HFFc6 (cell line): ENCODE measurements around the gene SIK2. TPM values are rescaled to one million over a fixed set of nuclear protein-coding genes. Genes with fewer than 3 reads are reported as not detected.

Source experiments
- DNase-seq: peaks from one replicate; pipeline ENCODE4 v3.0.0-alpha.2; 2018
- H3K27ac Mint-ChIP-seq: 2 replicates; pipeline ENCODE4 v1.8.0; 2020; ENCODE audit warnings: mild to moderate bottlenecking, mixed read lengths
- H3K27me3 Mint-ChIP-seq: 2 replicates; pipeline ENCODE4 v1.8.0; 2021; ENCODE audit warnings: mild to moderate bottlenecking, moderate library complexity, mixed read lengths; ENCODE audit not compliant: insufficient read depth
- H3K36me3 Mint-ChIP-seq: 2 replicates; pipeline ENCODE4 v1.8.0; 2021; ENCODE audit warnings: low read depth, mixed read lengths
- H3K4me1 Mint-ChIP-seq: 2 replicates; pipeline ENCODE4 v1.8.0; 2020; ENCODE audit warnings: low read depth, mixed read lengths
- H3K4me3 Mint-ChIP-seq: 2 replicates; pipeline ENCODE4 v1.8.0; 2020; ENCODE audit warnings: mild to moderate bottlenecking, moderate library complexity, mixed read lengths
- H3K9me3 Mint-ChIP-seq: 2 replicates; pipeline ENCODE4 v1.8.0; 2020; ENCODE audit warnings: mild to moderate bottlenecking, mixed read lengths
- total RNA-seq, 6 experiments: library from RNA; stranded (reverse); fragmentation: NEBNext Ultra II Directional; extraction: Animal tissue kit (Norgen Biotek cat#: 25700); gene quantifications; 2 replicates in 1 of 6; 3 replicates in 5 of 6; pipeline ENCODE4 v1.2.3, GENCODE V29; 2021
- TF ChIP-seq, protein P1 (sequence below): fragments of 200-600 bp; sonication (generic); IDR thresholded peaks from 2 replicates; pipeline ENCODE4 v1.5.0; 2021; ENCODE audit warnings: antibody characterized with exemption, mild to moderate bottlenecking

SIK2 gene
- total RNA-seq, 6 experiments from 2014 or later: 15.4 to 25.5 (median 18.0) TPM

DNA sequence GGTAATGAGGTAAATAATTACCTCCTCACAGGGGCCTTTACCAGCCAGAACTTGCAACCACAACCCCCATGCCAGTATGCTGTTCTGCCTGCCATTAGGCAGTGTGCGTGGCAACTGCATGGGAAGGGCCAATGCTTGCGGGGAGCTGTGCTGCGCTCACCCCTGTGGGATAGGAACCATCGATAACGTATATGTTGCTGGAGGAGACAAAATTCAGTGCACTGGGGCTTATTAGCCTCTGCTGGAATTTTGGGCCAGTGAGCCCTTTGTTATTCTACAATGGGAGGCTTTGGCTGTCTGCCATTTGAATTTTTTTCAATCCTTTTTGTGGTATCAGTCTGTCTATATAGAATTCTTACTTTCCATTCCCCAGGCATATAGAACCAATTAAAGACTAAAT, 116.6 kb downstream of the SIK2 start:
- DNase-seq: no peak
- Mint-ChIP-seq H3K27ac (peak overlapping the region; percentile 74), H3K4me3 (peak overlapping the region; percentile 61), H3K4me1 (peaks cover 35% of the 10 kb centered on the region), H3K36me3 (peaks cover 41% of the 10 kb centered on the region), H3K9me3 (no peaks in the 10 kb centered on the region), H3K27me3 (no peaks in the 10 kb centered on the region)
- TF ChIP-seq, protein P1, sequence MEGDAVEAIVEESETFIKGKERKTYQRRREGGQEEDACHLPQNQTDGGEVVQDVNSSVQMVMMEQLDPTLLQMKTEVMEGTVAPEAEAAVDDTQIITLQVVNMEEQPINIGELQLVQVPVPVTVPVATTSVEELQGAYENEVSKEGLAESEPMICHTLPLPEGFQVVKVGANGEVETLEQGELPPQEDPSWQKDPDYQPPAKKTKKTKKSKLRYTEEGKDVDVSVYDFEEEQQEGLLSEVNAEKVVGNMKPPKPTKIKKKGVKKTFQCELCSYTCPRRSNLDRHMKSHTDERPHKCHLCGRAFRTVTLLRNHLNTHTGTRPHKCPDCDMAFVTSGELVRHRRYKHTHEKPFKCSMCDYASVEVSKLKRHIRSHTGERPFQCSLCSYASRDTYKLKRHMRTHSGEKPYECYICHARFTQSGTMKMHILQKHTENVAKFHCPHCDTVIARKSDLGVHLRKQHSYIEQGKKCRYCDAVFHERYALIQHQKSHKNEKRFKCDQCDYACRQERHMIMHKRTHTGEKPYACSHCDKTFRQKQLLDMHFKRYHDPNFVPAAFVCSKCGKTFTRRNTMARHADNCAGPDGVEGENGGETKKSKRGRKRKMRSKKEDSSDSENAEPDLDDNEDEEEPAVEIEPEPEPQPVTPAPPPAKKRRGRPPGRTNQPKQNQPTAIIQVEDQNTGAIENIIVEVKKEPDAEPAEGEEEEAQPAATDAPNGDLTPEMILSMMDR: no peak

DNA sequence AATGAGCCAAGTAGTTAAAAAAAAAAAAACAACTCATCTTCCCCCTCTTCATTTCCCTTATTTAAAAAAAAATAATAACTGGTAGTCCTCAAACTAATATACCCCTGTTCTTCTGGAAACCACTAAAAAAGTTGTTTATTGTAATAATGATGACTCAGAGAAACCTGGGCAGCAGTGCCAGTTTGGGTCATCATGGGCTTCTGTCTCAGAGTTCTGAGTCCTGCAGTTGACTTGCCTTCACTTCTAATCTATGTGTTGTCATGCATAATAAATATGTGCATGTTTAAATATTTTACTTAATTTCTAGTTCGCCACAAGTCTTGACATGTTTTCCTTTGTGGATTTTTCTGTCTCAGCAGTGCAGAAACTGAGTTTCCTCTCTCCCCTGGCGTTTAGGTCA, 117.1 kb downstream of the SIK2 start:
- Mint-ChIP-seq H3K27me3 (no peaks in the 10 kb centered on the region), H3K36me3 (peaks cover 41% of the 10 kb centered on the region), H3K27ac (peak overlapping the region; percentile 74), H3K4me3 (peak overlapping the region; percentile 19; the same call in 1 of the 2 replicates), H3K4me1 (peaks cover 35% of the 10 kb centered on the region), H3K9me3 (no peaks in the 10 kb centered on the region)
- TF ChIP-seq, protein P1: no peak
- DNase-seq: no peak

DNA sequence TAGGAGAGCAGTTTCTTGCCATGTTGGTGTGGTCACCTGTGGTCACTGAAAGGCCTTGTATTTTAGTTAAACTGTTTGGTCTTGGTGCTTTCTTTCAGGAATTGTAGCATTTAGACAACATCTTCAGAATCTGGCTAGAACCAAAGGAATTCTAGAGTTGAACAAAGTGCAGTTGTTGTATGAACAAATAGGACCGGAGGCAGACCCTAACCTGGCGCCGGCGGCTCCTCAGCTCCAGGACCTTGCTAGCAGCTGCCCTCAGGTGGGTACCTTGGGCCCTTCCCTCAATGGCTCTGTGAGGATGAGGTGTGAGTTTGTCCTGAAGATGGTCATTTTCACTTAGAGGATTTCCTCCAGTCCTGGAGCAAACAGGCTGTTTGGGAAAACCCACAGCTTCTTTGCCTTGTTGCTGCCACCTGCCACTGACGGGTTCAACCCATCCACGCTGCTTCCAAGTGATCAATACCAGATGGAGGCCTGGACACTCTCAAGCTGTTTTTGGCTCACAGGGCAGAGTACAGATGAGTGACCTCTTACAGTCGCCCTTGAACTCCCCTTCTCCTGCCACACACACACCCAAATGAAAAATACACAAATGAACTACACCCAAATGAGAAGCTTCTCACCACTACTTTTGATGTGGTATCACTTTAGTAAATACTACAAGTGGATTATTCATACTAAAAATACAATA, 118.7 kb downstream of the SIK2 start:
- DNase-seq: no peak
- Mint-ChIP-seq H3K27me3 (no peaks in the 10 kb centered on the region), H3K27ac (no peak overlapping the region), H3K4me3 (no peak overlapping the region), H3K9me3 (no peaks in the 10 kb centered on the region), H3K4me1 (peaks cover 35% of the 10 kb centered on the region), H3K36me3 (peaks cover 34% of the 10 kb centered on the region)
- TF ChIP-seq, protein P1: no peak

DNA sequence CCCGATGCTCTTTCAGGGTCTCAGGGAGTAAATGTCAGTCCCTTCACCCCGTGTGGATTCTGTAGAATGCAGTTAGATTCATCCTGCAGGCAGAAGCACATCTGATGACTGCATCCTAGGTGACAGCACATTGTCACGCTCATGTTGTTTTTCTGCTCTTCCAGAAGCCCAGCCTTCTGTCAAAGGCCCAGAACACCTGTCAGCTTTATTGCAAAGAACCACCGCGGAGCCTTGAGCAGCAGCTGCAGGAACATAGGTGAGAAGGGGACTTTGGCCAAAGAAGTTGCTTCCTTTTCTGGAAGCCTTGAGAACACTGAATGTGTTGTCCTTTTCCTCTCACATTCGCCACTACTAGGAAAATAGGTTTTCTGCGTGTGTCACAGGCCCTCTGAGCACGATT, 120.3 kb downstream of the SIK2 start:
- TF ChIP-seq, protein P1: no peak
- DNase-seq: no peak
- Mint-ChIP-seq H3K27me3 (no peaks in the 10 kb centered on the region), H3K9me3 (no peaks in the 10 kb centered on the region), H3K27ac (no peak overlapping the region), H3K36me3 (peaks cover 24% of the 10 kb centered on the region), H3K4me3 (no peak overlapping the region), H3K4me1 (peaks cover 24% of the 10 kb centered on the region)

DNA sequence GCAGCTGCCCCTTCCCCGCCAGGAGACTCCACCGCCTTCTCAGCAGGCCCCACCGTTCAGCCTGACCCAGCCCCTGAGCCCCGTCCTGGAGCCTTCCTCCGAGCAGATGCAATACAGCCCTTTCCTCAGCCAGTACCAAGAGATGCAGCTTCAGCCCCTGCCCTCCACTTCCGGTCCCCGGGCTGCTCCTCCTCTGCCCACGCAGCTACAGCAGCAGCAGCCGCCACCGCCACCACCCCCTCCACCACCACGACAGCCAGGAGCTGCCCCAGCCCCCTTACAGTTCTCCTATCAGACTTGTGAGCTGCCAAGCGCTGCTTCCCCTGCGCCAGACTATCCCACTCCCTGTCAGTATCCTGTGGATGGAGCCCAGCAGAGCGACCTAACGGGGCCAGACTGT, 121.3 kb downstream of the SIK2 start:
- H3K9me3 Mint-ChIP-seq: no peaks in the 10 kb centered on the region
- TF ChIP-seq, protein P1: no peak
- no peaks in the 10 kb centered on the region; the same call in 1 of the 2 replicates for H3K27me3 Mint-ChIP-seq
- H3K4me3 Mint-ChIP-seq: no peak overlapping the region
- peaks cover 21% of the 10 kb centered on the region for H3K36me3 Mint-ChIP-seq
- no peak for DNase-seq
- peaks cover 13% of the 10 kb centered on the region for H3K4me1 Mint-ChIP-seq
- no peak overlapping the region for H3K27ac Mint-ChIP-seq
